ENCODE data around the gene TOP1. TPM values are rescaled to one million over a fixed set of nuclear protein-coding genes. Genes with fewer than 3 reads are reported as not detected.

Gene TOP1
- total RNA-seq, 2 donors from 2014 or later = 78.8 to 82.5 TPM

GRCh38 chr20:41029150-41029901 is 704 bp downstream of the TOP1 start:
- Mint-ChIP-seq H3K4me3 (peak overlapping the region; percentile 87), H3K9me3 (no peaks in the 10 kb centered on the region), H3K27ac (peak overlapping the region; percentile 99), H3K36me3 (ENCODE audit: low read depth) (peaks cover 35% of the 10 kb centered on the region), H3K27me3 (ENCODE audit: insufficient read depth) (peaks cover 6% of the 10 kb centered on the region), H3K4me1 (peaks cover 39% of the 10 kb centered on the region)
- Histone ChIP-seq H3K36me3 (ENCODE audit: control insufficient read depth, insufficient read depth, low read length) (peaks cover 18% of the 10 kb centered on the region), H3K9ac (ENCODE audit: extremely low read depth, low read length, poor library complexity, severe bottlenecking) (peak overlapping the region; percentile 98), H3K4me1 (ENCODE audit: control insufficient read depth, insufficient read depth, low read length) (peaks cover 10% of the 10 kb centered on the region), H3K9me3 (ENCODE audit: control insufficient read depth, low read length) (no peaks in the 10 kb centered on the region), H3K27ac (ENCODE audit: low read depth, low read length) (peak overlapping the region; percentile 94), H3K27me3 (ENCODE audit: control insufficient read depth, insufficient read depth, low read length, poor library complexity, severe bottlenecking) (no peaks in the 10 kb centered on the region), H3K4me3 (ENCODE audit: low read length) (peak overlapping the region; percentile 99)
- TF ChIP-seq, protein P1, sequence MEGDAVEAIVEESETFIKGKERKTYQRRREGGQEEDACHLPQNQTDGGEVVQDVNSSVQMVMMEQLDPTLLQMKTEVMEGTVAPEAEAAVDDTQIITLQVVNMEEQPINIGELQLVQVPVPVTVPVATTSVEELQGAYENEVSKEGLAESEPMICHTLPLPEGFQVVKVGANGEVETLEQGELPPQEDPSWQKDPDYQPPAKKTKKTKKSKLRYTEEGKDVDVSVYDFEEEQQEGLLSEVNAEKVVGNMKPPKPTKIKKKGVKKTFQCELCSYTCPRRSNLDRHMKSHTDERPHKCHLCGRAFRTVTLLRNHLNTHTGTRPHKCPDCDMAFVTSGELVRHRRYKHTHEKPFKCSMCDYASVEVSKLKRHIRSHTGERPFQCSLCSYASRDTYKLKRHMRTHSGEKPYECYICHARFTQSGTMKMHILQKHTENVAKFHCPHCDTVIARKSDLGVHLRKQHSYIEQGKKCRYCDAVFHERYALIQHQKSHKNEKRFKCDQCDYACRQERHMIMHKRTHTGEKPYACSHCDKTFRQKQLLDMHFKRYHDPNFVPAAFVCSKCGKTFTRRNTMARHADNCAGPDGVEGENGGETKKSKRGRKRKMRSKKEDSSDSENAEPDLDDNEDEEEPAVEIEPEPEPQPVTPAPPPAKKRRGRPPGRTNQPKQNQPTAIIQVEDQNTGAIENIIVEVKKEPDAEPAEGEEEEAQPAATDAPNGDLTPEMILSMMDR (conservative IDR thresholded peaks at IDR 0.05) = no peak
- 0% methylated on average over 12 to 69 of the region's 69 CpGs for WGBS, 2 experiments (ENCODE audit: insufficient coverage in 1 of 2, insufficient read length in 1 of 2)
- peak; percentile 73 for DNase-seq

DNA sequence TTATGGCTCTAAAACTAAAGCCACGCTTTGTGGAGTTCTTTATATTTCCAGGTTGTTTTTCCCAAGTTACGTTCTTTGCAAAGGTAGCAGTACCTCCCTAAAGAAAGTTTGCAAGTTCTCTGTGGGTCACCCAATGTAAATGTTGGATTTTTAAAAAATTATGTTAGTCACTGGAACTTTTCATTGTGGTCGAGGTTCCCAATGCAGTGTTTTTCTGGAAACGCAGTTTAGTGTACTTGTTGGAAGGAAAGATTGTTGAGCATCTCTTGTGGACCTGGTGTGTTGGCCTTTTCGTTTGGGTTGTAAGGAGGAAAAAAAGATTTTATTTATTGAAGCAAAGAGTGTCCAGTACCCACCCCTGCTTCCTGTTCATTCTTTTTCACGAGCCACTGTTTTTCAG is 1.4 kb downstream of the TOP1 start:
- 52 to 54% methylated on average over 3 to 6 of the region's 6 CpGs for WGBS, 2 experiments (ENCODE audit: insufficient coverage in 1 of 2, insufficient read length in 1 of 2)
- Histone ChIP-seq H3K4me1 (ENCODE audit: control insufficient read depth, insufficient read depth, low read length) (peaks cover 10% of the 10 kb centered on the region), H3K27ac (ENCODE audit: low read depth, low read length) (no peak overlapping the region), H3K9me3 (ENCODE audit: control insufficient read depth, low read length) (no peaks in the 10 kb centered on the region), H3K36me3 (ENCODE audit: control insufficient read depth, insufficient read depth, low read length) (peaks cover 25% of the 10 kb centered on the region), H3K4me3 (ENCODE audit: low read length) (peak overlapping the region; percentile 99), H3K9ac (ENCODE audit: extremely low read depth, low read length, poor library complexity, severe bottlenecking) (peak overlapping the region; percentile 98), H3K27me3 (ENCODE audit: control insufficient read depth, insufficient read depth, low read length, poor library complexity, severe bottlenecking) (no peaks in the 10 kb centered on the region)
- Mint-ChIP-seq H3K9me3 (no peaks in the 10 kb centered on the region), H3K27me3 (ENCODE audit: insufficient read depth) (peaks cover 8% of the 10 kb centered on the region), H3K36me3 (ENCODE audit: low read depth) (peaks cover 40% of the 10 kb centered on the region), H3K27ac (peak overlapping the region; percentile 99), H3K4me1 (peaks cover 47% of the 10 kb centered on the region), H3K4me3 (peak overlapping the region; percentile 87)
- TF ChIP-seq, protein P1 (conservative IDR thresholded peaks at IDR 0.05) = no peak
- DNase-seq = no peak

- H3K4me1 ChIP-seq (ENCODE audit: control insufficient read depth, insufficient read depth, low read length) = peaks cover 10% of the 10 kb centered on the region
- 72 to 87% methylated on average over 5 of the region's 5 CpGs for WGBS, 2 experiments (ENCODE audit: insufficient coverage in 1 of 2, insufficient read length in 1 of 2)
- Mint-ChIP-seq H3K4me1 (peaks cover 53% of the 10 kb centered on the region), H3K27me3 (ENCODE audit: insufficient read depth) (peaks cover 8% of the 10 kb centered on the region), H3K36me3 (ENCODE audit: low read depth) (peaks cover 40% of the 10 kb centered on the region), H3K9me3 (no peaks in the 10 kb centered on the region), H3K4me3 (peak overlapping the region; percentile 87), H3K27ac (peak overlapping the region; percentile 99)
- no peaks in the 10 kb centered on the region for H3K27me3 ChIP-seq (ENCODE audit: control insufficient read depth, insufficient read depth, low read length, poor library complexity, severe bottlenecking)
- H3K4me3 ChIP-seq (ENCODE audit: low read length) = peak overlapping the region; percentile 99
- H3K36me3 ChIP-seq (ENCODE audit: control insufficient read depth, insufficient read depth, low read length) = peaks cover 28% of the 10 kb centered on the region
- H3K27ac ChIP-seq (ENCODE audit: low read depth, low read length) = no peak overlapping the region
- no peak for DNase-seq
- TF ChIP-seq, protein P1 (conservative IDR thresholded peaks at IDR 0.05) = no peak
- H3K9me3 ChIP-seq (ENCODE audit: control insufficient read depth, low read length) = no peaks in the 10 kb centered on the region
- H3K9ac ChIP-seq (ENCODE audit: extremely low read depth, low read length, poor library complexity, severe bottlenecking) = peak overlapping the region; percentile 98
These were observed 2.1 kb downstream of the TOP1 start for GRCh38 chr20:41030531-41031242.
